Activated B cell treated with CpG ODN at 0.5 μM for 24 hours (primary cell): ENCODE measurements around the gene CRK. TPM values are rescaled to one million over a fixed set of nuclear protein-coding genes. Genes with fewer than 3 reads are reported as not detected.
"Not testable (repeated sequence)": the region's sequence is repeated elsewhere in the genome, so short reads cannot be mapped to it uniquely, and the experiment has no call there.

Source experiments
- ATAC-seq: fragments of 200-7000 bp; cut with Tn5 transposase; one replicate; pipeline ENCODE4 v1.10.0; 2021; ENCODE audit warnings: low read depth, mild to moderate bottlenecking, moderate library complexity
- CTCF ChIA-PET: fragments of 350-600 bp; sonication (Branson Sonifier 250); formaldehyde crosslinking; loops from one replicate; lab custom pipeline; 2021; ENCODE audit warnings: antibody characterized with exemption; lab: Charles Lee
- POLR2A ChIA-PET: fragments of 350-600 bp; sonication (Branson Sonifier 250); formaldehyde crosslinking; loops from one replicate; lab custom pipeline; 2021; ENCODE audit warnings: antibody characterized with exemption; lab: Charles Lee
- DNase-seq: peaks from one replicate; pipeline ENCODE4 v3.0.0; 2022
- H3K27ac Mint-ChIP-seq: one replicate; pipeline ENCODE4 v1.8.0; 2020; ENCODE audit warnings: mixed read lengths
- H3K27me3 Mint-ChIP-seq: one replicate; pipeline ENCODE4 v1.8.0; 2021; ENCODE audit warnings: mixed read lengths
- H3K36me3 Mint-ChIP-seq: one replicate; pipeline ENCODE4 v1.8.0; 2021; ENCODE audit warnings: low read depth, mixed read lengths
- H3K4me1 Mint-ChIP-seq: one replicate; pipeline ENCODE4 v1.8.0; 2021; ENCODE audit warnings: mixed read lengths
- H3K4me3 Mint-ChIP-seq: one replicate; pipeline ENCODE4 v1.8.0; 2020; ENCODE audit warnings: mild to moderate bottlenecking, mixed read lengths
- H3K9me3 Mint-ChIP-seq: one replicate; pipeline ENCODE4 v1.8.0; 2020; ENCODE audit warnings: mixed read lengths
- intact Hi-C: fragments of 100-400 bp; cut with micrococcal nuclease; formaldehyde crosslinking; loops from one replicate; pipeline ENCODE4 v1.15.1; 2024
- total RNA-seq: library from RNA; stranded (reverse); gene quantifications from 2 replicates; pipeline ENCODE4 v1.2.3, GENCODE V29; 2022
- TF ChIP-seq, protein P1 (sequence below): fragments of 200-600 bp; IDR thresholded peaks from one replicate; pipeline ENCODE4 v1.8.0; 2022; ENCODE audit warnings: antibody characterized with exemption, mild to moderate bottlenecking

CRK gene
- total RNA-seq, 1 donor from 2014 or later: 29.1 TPM

DNA sequence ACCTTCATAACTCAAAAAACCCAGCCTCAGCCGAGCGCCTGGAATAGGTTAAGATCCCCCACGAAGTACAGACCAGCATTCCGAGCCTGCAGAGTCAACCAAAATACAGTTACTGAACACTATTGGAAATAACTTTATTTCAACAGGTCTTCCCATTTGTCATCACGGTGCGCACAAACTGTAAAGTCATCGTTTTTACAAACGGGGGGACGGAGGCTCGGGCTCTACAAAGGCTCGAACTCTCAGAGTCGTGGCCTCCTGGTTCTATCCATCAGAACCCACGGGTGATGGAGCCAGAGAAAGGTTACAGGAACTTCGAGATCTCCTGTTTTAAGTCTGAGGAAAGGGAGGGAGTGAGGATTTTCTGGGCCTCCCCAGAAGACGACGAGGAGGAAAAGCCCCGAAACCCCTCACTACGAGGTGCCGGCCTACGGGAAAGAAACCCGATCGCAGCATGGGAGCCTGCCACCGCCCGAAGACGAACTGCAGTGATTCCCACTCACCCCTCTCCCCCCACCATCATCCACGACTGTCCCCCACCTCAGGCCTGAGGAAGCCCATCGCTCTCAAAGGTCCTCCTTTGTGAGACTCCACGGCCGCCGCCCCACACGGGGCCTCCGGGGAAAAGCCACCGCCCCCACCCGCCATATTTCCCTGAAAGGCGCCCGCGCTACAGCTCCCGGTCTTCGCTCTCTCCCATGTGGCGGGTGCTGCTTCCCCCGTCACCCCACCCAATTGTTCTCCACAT is 56.9 kb downstream of the CRK start:
- peaks cover 30% of the 10 kb centered on the region for H3K36me3 Mint-ChIP-seq
- H3K27me3 Mint-ChIP-seq: no peaks in the 10 kb centered on the region
- peaks cover 51% of the 10 kb centered on the region for H3K4me1 Mint-ChIP-seq
- ChIA-PET CTCF (interaction anchor here (0.9 to 2.0 kb wide), 3 partner anchors 20 to 117 kb away, joined by 3 to 7 read pairs (median 6); partner anchors contain the start of gene INPP5K), POLR2A (interaction anchor here (0.5 to 1.9 kb wide), 24 partner anchors 9 to 1605 kb away, joined by 3 to 33 read pairs (median 6); partner anchors contain the start of genes CRK, INPP5K and SLC43A2)
- no peaks in the 10 kb centered on the region for H3K9me3 Mint-ChIP-seq
- ATAC-seq: peak; percentile 32
- intact Hi-C loops: loop anchor here (1.0 to 5.0 kb wide), 4 partner anchors 37 to 229 kb away; partner anchors contain the start of genes INPP5K and SLC43A2
- DNase-seq: no peak
- H3K4me3 Mint-ChIP-seq: peak overlapping the region; percentile 98
- TF ChIP-seq, protein P1, sequence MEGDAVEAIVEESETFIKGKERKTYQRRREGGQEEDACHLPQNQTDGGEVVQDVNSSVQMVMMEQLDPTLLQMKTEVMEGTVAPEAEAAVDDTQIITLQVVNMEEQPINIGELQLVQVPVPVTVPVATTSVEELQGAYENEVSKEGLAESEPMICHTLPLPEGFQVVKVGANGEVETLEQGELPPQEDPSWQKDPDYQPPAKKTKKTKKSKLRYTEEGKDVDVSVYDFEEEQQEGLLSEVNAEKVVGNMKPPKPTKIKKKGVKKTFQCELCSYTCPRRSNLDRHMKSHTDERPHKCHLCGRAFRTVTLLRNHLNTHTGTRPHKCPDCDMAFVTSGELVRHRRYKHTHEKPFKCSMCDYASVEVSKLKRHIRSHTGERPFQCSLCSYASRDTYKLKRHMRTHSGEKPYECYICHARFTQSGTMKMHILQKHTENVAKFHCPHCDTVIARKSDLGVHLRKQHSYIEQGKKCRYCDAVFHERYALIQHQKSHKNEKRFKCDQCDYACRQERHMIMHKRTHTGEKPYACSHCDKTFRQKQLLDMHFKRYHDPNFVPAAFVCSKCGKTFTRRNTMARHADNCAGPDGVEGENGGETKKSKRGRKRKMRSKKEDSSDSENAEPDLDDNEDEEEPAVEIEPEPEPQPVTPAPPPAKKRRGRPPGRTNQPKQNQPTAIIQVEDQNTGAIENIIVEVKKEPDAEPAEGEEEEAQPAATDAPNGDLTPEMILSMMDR: no peak
- H3K27ac Mint-ChIP-seq: peak overlapping the region; percentile 98

DNA sequence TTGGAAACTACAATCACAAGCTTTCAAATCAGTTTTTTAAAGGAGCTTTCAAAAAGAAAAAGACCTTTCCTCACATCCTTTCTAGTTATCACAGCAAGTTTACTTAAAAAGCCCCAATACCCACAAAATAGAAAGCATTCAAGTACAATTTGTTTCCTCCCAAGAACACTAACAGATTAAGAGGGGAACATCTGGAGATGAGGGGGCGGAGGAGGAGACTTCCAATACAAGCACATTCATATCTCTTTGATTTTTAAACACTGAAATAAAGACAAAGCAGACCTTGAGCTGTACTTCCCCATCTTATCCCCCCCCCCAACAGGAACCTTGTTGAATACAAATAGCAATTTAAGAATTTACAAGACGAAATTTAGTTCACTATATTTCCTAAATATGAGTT is 58.0 kb downstream of the CRK start:
- Mint-ChIP-seq H3K27ac (peak overlapping the region; percentile 98), H3K9me3 (no peaks in the 10 kb centered on the region), H3K4me3 (peak overlapping the region; percentile 98), H3K4me1 (peaks cover 62% of the 10 kb centered on the region), H3K36me3 (peaks cover 35% of the 10 kb centered on the region), H3K27me3 (no peaks in the 10 kb centered on the region)
- ATAC-seq (no peak), DNase-seq (no peak)
- ChIA-PET POLR2A (interaction anchor here (0.6 to 2.0 kb wide), 6 partner anchors 10 to 118 kb away, joined by 3 to 7 read pairs (median 4); partner anchors contain the start of gene INPP5K), CTCF (interaction anchor here (1.5 to 1.8 kb wide), 2 partner anchors 18 to 32 kb away, joined by 3 to 16 read pairs; no protein-coding TSS in a partner anchor)
- intact Hi-C loops: loop anchor here (5.0 kb wide), 1 partner anchor 36 kb away; no protein-coding TSS in a partner anchor
- TF ChIP-seq, protein P1: no peak

DNA sequence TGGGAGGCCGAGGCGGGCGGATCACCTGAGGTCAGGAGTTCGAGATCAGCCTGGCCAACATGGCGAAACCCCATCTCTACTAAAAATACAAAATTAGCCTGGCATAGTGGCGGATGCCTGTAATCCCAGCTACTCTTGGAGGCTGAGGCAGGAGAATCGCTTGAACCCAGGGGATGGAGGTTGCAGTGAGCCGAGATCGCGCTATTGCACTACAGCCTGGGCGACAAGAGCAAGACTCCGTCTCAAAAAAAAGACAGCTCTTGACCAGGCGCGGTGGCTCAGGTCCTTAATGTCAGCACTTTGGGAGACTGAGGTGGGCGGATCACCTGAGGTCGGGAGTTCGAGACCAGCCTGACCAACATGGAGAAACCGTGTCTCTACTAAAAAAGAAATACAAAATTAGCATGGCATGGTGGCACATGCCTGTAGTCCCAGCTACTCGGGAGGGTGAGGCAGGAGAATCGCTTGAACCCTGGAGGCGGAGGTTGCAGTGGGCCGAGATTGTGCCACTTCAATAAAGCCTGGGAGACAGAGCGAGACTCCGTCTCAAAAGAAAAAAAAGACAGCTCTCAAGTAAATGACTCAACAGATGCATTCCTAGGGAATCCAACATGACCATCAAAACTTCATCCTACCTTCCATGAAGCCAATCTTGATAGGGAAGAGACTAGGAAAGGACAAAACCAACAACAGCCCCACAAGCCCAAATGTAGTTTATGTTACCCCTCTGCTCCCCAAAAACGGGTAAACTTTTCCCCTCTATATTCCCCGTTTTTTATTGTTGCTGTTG is 60.0 kb downstream of the CRK start:
- POLR2A ChIA-PET: interaction anchor here (1.0 to 2.0 kb wide), 4 partner anchors 13 to 234 kb away, joined by 3 to 6 read pairs (median 4); no protein-coding TSS in a partner anchor
- H3K36me3 Mint-ChIP-seq: peaks cover 44% of the 10 kb centered on the region
- H3K9me3 Mint-ChIP-seq, H3K27ac Mint-ChIP-seq, DNase-seq, ATAC-seq, H3K4me3 Mint-ChIP-seq, H3K27me3 Mint-ChIP-seq, CTCF ChIA-PET: not testable (repeated sequence)
- peaks cover 79% of the 10 kb centered on the region for H3K4me1 Mint-ChIP-seq
- intact Hi-C loops: loop anchor here (5.0 kb wide), 1 partner anchor 34 kb away; no protein-coding TSS in a partner anchor

DNA sequence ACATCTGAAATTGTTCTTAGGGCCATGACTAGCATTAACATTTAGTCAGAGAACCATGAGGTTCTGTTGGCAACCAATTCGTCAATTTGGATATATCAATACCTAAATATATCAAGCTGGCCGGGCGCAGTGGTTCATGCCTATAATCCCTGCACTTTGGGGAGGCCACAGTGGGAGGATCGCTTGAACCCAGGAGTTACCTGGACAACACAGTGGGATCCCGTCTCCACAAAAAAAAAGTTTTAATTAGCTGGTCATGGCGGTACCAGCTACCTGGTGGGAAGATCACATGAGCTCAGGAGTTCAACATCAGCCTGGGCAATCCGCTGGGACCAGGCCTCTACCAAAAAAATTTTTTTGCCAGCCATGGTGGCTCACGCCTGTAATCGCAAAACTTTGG is 64.5 kb downstream of the CRK start:
- peaks cover 31% of the 10 kb centered on the region for H3K36me3 Mint-ChIP-seq
- ChIA-PET CTCF (interaction anchor here (1.1 to 2.3 kb wide), 4 partner anchors 20 to 125 kb away, joined by 3 to 9 read pairs (median 4); partner anchors contain the start of gene INPP5K), POLR2A (interaction anchor here (0.5 to 3.7 kb wide), 5 partner anchors 8 to 283 kb away, joined by 3 to 19 read pairs (median 3); partner anchors contain the start of gene YWHAE)
- ATAC-seq (no peak), DNase-seq (no peak)
- H3K27me3 Mint-ChIP-seq: no peaks in the 10 kb centered on the region
- TF ChIP-seq, protein P1: no peak
- H3K4me3 Mint-ChIP-seq: no peak overlapping the region
- intact Hi-C loops: no loop called here
- H3K4me1 Mint-ChIP-seq: peaks cover 86% of the 10 kb centered on the region
- H3K9me3 Mint-ChIP-seq: no peaks in the 10 kb centered on the region
- H3K27ac Mint-ChIP-seq: no peak overlapping the region
